Fibroblast of the conjunctiva (primary cell): ENCODE data around the gene KRT34.

Experiments
- DNase-seq: peaks from one replicate; pipeline ENCODE4 v3.0.0-alpha.2; 2010; ENCODE audit warnings: low read depth

The KRT34 gene

DNA sequence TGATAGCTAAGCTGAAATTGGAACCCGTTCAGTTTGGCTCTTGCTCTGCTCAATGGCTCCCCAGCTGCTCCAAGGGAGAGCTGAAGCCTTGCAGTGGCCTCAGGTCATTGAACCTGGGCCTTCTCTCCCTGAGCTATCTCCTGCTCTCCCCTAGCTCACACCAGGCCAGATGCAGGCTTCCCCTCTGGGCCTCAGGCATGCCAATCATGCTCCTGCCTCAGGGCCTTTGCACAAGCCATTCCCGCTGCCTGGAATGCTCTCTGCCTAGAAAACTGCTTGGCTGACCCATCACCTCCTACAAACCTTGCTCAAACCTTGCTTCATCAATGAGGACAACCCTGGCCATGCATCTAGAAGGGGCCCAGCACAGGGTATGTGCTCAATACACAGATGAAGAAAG lies 49.9 kb downstream of the KRT34 start:
- no peak for DNase-seq

DNA sequence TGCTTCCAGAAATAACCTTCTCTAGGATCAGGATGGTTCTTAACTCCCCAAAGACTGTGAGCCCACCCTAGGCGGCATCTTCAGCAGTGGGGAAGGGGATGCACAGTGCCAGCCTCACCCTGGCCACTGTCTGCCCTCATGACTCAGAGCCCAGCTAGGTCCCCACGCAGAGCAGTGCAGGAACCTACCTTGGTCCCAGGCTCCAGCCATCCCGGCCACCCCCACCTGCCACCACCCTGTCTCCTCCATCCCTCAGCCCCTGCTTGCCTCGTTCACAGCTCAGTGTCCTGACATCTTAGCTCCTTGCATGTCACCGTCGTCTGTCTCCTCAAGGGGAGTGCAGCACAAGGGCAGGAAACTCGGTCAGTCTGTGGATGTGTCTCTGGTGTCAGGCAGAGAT lies 50.5 kb downstream of the KRT34 start:
- DNase-seq: no peak

DNA sequence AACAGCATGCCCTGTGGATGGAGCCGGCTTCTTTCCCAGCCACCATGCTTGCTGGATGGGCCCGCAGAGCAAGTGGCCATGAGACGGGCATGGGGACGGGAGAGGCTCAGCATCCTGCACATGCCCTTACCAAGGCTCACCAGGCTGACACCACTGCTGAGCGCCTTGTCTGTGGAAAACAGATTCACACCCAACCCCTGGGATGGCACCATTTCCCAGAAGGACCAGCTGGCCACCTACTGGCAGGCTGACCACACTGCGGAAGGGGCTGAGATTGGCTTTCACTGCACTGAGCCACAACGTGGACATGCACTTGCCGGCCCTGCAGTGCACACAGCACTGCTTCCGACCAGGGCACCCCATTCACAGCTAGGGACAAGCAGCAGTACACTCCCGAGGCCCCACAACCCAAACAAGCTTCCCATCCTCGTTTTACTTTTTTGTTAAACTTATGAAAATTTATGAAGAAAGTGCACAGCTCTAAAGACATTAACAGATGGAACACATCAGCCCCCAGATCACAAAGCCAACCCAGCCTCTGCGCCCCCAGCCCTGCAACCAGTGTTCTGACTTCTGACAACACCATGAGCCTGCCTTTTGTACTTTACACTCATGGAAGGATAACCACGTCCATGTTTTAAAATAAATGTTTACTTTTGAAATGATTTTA lies 52.7 kb downstream of the KRT34 start:
- DNase-seq: no peak

DNA sequence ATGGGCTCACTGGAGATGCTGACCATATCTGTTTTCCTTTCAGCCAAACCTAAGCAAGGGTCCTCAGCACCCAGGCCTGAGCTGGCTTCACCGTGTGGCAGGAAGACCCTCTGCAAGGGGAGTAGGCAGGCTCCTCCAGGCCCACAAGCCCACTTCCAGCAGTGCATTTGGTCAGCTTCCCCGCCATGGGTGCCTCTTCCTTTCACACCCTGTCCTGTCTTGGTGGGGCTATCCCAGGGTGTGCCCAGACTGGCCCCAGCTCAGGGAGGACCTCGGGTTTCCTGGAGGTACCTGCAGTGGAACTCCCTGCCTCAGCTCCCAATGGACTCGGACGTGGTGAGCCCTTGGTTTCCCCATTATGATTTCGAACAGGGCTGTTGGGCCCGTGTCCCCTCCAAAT lies 53.9 kb downstream of the KRT34 start:
- DNase-seq: no peak
